Pericardium fibroblast (primary cell): Measurements from ENCODE around the gene COBLL1. TPM values are rescaled to one million over a fixed set of nuclear protein-coding genes. Genes with fewer than 3 reads are reported as not detected.

ENCODE experiments used
- total RNA-seq: library from RNA; depleted of rRNA; stranded (reverse); fragments of >200 nt; gene quantifications from 2 replicates; pipeline ENCODE4 v1.2.3, GENCODE V29; 2015

The COBLL1 gene
- total RNA-seq: 3.7 and 5.4 TPM in 2 replicates

GRCh38 chr2:164841719-164842623 lies at the start of gene COBLL1:
Gene COBLL1 (minus strand): TSS chr2:164841823. CDS start chr2:164841196, 627 bp downstream.

Other genes starting within 250 kb of the COBLL1 start
- gene GRB14, start 220.3 kb downstream of the COBLL1 start, total RNA-seq: 1.4 and 2.3 TPM in 2 replicates
- not detected in 2 replicates for gene SLC38A11, start 113.7 kb upstream of the COBLL1 start, total RNA-seq